Fibroblast of upper back skin (primary cell): ENCODE results near the gene EMP3.
"Not testable (repeated sequence)": the region's sequence is repeated elsewhere in the genome, so short reads cannot be mapped to it uniquely, and the experiment has no call there.

Source experiments
- DNase-seq: peaks from one replicate; pipeline ENCODE4 v3.0.0-alpha.2; 2013

The EMP3 gene

DNA sequence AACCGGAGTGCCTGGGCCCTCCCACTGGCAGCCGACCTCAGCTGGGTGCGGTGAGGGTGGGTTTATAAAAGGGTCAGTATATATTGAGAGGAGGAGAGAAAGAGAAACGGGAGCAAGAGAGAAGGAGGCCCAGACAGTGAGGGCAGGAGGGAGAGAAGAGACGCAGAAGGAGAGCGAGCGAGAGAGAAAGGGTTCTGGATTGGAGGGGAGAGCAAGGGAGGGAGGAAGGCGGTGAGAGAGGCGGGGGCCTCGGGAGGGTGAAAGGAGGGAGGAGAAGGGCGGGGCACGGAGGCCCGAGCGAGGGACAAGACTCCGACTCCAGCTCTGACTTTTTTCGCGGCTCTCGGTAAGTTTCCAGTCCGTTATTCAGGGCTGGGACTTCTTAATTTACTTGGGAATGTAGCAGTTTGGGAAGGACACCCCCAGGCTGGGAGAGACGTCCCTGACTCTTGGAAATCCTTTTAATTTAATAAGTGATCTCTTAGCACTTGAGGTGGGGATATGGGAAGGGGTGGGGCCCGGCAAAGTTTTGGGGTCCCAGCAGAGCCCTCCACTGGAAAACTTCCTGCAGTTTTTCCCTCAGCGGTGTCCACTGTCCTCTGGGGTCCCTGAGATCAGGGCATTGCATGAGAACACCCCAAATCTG, at the start of gene EMP3:
TSS of gene EMP3 (plus strand) at position 288 of the 646 bp plus-strand sequence. CDS start 1,293 bp downstream, outside the sequence.
- peak; percentile 92 for DNase-seq

- DNase-seq: no peak
These were observed 45.6 kb upstream of the EMP3 start for GRCh38 chr19:48279747-48280146.

DNA sequence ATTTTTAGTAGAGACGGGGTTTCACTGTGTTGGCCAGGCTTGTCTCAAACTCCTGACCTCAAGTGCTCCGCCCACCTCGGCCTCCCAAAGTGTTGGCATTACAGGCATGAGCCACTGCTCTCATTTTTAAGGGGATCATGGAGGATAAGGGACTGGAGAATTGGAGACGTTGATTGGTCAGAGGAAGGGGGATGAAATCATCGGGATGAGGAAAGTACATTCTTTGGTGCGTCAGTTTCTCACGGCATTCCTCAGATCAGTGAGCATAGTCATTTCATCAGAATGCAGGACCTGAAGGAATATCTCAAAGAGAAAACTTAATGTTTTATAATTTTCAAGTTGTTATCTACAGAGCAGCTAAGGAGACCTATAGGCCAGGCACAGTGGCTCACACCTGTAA, 41.4 kb upstream of the EMP3 start:
- DNase-seq: peak; percentile 88

DNA sequence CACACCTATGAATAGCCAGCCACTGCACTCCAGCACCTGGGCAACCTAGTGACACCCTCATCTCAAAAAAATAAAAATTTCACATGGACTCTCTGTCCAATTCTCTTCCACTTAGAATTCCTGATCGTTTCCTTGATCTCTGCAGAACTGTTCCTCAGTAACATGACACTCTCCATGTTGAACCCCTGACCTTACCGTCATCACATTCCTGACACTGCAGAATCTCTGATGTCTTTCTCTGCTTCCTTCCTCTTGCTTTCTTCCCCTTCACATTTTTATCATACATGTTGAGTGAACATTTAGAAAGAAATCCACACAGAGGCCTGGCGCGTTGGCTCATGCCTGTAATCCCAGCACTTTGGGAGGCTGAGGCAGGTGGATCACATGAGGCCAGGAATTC, 40.5 kb upstream of the EMP3 start:
- DNase-seq: peak; percentile 64

DNA sequence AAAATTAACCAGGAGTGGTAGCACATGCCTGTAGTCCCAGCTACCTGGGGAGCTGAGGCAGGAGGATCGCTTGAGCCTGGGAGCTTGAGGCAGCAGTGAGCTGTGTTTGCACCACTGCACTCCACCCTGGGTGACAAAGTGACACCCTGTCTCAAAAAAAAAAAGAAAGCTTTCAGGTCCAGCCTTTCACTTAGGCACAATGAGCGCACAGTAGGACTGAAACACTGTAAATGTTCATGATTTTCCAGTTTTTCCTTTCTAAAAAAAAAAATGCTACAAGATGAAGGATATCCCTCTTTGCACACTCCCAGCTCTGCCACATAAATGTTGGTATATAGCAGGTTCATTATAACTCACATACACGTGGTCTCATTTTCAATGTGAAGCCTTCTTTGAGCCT, 37.6 kb upstream of the EMP3 start:
- DNase-seq: no peak

DNA sequence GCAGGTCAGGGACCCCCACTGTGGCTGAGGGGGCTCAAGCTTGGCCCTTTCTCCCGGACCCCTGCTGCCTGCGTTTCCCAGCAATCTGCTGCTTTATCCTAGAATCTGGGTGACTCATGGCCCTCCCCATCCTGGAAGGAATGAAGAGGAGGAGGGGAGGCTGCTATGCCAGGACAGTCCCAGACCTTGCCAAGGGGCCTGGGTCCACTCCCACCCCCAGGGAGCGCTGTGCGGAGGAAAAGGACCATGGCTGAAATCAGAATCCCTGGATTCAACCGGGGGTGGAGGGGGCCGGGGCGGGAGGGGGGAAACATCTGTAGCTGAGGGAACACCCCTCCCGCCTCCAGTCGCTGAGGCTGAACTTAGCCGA, 35.0 kb upstream of the EMP3 start:
- peak; percentile 73 for DNase-seq

DNA sequence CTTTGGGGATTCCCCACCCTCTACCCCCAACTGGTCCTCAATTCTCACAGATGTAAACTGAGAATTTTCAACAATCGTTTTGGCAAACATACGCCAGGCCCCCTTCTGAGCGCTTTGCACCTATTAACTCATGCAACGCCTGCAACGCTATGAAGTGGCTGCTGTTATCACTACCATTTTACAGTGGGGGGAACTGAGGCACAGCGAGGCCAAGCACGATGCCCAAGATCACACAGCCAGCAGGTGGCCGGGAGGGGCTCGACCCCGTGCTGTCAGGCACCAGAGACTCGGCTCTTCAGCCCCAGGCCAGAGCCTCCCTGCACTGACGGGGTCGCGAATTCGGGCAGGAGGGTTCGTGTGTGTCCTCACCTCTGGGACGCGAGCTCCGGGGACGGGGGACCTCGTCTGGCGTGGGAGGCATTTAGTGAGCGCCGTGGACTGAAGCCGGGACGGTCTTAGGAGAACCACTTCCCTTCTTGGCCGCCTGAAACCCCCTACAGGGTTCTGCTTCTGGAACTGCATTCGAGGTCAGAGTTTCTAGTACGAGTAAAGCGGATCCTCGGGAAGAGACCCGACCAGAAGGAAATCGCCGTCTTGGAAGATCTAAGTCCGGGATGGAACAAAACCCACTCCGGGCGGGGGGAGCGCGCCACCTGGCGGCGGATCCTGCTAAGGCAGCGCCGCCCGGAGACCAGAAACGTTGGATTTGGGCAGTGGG, 34.4 kb upstream of the EMP3 start:
- peak; percentile 82 for DNase-seq

GRCh38 chr19:48291489-48291815, 33.9 kb upstream of the EMP3 start:
- DNase-seq: not testable (repeated sequence)

DNA sequence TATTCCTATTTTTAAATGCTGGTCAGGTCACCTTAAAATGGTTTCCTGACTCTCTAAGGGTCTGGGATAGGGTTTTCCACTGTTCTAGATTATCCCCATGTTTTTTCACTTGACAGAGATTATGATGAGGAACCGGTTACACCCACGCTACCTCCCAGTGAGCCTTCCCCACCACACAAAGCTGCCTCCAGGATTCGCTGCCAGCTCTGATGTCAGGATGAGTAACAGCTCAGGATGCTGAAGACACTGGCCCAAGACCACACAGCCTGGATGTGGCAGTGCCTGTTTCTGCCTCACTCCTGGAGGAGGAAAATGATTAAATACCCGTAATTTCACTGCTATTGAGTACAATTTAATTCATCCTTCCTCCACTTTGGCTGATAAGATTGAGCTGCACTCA, 32.6 kb upstream of the EMP3 start:
- DNase-seq: peak; percentile 80

DNA sequence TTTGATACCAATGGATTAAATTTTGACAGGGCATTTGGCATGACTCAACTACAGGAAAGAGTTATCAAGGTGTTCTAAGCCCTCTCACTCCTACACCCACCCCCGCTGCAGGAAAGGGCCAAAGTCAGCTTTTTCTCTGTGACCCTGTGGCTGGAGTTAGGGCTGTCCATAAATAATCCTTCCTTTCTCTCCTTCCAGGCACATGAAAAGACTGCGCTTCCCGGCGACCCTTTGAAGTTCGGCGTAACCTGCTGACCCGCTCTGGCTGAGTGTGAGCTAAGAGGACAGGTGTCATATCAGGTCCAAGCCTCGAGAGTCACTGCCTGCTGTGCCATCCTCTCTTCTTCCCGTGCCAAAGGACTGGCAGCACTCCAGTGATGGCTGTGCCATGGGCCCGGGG, 29.9 kb upstream of the EMP3 start:
- DNase-seq: no peak

DNA sequence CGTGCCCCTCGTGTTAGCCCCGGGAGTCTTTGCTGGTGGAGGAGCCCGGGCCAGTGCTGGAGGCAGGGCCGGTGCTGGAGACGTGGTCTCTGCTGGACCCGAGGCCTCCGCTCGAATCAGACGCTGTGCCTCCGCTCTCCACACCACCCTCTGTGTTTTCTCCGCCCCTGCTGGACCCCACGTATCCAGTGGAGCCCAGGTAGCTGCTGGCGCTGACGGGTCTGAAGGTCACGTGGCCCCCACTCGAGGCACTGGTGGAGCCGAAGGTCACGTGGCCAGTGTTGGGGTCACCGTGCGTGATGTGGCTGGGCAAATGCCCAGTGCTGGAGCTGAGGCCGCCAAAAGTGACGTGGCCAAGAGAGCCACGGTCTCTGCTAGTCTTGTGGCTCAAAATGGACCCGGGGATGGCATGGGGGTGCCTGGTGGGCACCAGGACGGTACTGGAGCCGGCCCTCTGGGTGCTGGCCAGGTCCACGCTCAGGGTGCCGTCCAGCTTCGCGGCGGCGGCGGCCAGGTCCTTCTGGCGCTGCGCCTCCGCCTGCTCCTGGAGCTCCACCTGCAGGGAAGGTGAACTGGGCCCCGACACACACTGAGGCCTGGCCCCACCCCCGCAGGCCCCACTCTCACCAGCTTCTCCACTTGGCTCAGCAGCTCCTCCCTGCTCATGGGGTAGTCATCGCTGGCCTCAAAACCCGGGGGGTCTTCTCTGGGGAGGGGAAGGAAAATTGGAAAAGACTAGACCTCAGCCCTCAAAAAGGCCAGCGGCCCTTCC, 28.2 kb upstream of the EMP3 start:
- no peak for DNase-seq

- DNase-seq: no peak
These were observed 27.4 kb upstream of the EMP3 start for GRCh38 chr19:48297975-48298374.

GRCh38 chr19:48301886-48302599, 23.3 kb upstream of the EMP3 start:
- DNase-seq: no peak

GRCh38 chr19:48302600-48302959, 22.8 kb upstream of the EMP3 start:
- no peak for DNase-seq

DNA sequence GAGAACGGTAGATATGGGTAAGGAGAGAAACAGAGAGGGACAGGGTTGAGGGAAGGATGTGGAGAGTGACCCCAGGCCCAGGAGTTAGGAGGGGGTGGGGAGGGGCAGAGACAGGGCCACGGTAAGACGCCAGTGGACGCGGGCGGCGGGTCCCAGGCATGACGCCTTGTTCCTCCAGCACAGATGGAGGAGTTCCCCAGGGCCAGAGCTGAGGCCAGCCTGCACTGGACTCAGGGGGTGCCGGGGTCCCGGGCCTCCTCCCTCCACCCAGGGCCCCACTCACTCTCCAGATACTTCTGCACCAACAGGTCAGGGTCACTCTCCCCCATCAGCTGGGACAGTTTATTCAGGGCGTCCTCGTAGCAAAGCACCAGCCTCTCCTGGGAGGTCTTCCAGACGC, 22.0 kb upstream of the EMP3 start:
- DNase-seq: no peak

DNA sequence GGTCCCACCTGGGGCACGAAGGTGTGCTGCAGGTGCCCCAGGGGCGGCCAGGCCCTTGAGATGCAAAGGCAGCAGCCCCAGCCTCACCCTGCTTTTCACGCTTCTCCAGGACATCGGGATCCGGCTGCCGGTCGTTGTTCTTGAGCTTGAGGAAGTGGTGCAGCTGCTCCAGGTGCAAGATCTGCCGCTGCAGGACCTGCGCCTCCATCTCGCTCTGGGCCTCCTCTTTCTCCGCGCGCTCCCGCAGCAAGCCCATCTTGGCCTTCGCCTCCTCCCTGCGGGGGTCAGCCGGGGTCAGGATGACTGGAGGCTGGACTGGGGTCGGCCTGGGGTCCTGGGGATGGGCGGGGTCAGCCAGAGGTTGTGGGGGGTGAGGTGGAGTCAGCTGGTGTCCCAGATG, 21.5 kb upstream of the EMP3 start:
- no peak for DNase-seq

- DNase-seq: peak; percentile 47
These were observed 16.4 kb upstream of the EMP3 start for GRCh38 chr19:48308631-48309586.

- DNase-seq: not testable (repeated sequence)
These were observed 15.6 kb upstream of the EMP3 start for GRCh38 chr19:48309731-48310130.

DNA sequence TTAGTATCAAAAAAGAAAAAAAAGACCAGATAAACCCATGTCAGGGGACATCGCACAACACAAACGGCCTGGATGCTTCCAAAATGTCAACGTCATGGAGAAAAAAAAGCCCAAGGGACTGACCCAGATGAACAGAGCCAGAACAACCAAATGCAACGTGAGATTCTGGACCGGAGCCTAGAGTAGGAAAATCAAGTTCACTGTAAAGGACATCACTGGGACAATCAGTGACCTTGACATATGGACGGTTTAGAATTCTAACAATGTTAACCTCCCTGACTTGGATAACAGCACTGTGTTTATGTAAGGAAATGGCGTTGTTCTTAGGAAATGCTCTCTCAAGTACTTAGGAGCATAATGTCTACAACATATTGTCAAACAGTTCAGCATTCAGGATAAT, 15.1 kb upstream of the EMP3 start:
- no peak for DNase-seq

- no peak for DNase-seq
These were observed 14.0 kb upstream of the EMP3 start for GRCh38 chr19:48311384-48311783.

DNA sequence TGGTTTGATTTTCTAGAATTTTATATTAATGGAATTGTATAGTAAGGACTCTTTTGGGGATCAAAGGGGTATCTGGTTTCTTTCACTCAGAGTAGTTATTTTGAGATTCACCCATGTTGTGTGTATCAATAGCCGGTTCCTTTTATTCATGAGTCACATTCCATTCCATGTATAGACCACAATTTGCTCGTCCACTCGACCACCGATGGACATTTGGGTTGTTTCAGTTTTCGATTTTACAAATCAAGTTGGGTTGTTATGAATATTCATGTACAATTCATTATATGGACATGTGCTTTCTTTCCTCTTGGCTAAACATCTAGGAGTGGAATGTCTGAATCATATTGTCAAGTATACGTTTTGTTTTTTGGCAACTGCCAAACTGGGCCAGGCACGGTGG, 9.6 kb upstream of the EMP3 start:
- no peak for DNase-seq

DNA sequence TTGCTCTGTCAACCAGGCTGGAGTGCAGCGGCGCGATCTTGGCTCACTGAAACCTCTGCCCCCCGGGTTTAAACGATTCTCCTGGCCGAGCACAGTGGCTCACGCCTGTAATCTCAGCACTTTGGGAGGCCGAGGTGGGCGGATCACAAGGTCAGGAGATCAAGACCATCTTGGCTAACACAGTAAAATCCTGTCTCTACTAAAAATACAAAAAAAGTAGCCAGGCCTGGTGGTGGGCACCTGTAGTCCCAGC, 7.7 kb upstream of the EMP3 start:
- not testable (repeated sequence) for DNase-seq
